ENCODE data around the gene TMEM114.

TMEM114 gene

DNA sequence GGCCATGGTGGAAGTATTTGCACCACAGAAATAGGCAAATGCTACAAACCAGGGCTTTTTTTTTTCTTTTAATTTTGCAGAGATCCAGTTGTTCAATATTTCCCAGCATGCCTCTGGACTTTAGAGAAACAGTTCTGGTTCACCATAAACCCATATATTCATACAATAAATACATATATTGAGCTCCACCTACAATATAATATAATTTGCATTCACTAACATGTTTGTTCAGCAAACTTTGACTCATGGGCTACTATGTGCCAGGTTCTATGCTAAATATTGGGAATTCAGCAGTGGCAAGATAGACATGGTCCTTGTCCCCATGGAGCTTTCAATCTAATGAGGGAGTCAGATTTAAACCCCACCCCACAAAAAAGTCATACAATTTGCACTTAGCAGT is 3.2 kb downstream of the TMEM114 start:
- in situ Hi-C loops (cut with MboI; ENCODE audit: low pct_unique_long_range_greater_than_20kb, low sequenced_read_pairs, unreplicated experiment): no loop called here
- TF ChIP-seq, protein P1, sequence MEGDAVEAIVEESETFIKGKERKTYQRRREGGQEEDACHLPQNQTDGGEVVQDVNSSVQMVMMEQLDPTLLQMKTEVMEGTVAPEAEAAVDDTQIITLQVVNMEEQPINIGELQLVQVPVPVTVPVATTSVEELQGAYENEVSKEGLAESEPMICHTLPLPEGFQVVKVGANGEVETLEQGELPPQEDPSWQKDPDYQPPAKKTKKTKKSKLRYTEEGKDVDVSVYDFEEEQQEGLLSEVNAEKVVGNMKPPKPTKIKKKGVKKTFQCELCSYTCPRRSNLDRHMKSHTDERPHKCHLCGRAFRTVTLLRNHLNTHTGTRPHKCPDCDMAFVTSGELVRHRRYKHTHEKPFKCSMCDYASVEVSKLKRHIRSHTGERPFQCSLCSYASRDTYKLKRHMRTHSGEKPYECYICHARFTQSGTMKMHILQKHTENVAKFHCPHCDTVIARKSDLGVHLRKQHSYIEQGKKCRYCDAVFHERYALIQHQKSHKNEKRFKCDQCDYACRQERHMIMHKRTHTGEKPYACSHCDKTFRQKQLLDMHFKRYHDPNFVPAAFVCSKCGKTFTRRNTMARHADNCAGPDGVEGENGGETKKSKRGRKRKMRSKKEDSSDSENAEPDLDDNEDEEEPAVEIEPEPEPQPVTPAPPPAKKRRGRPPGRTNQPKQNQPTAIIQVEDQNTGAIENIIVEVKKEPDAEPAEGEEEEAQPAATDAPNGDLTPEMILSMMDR (IDR thresholded peaks at IDR 0.05; ENCODE audit: extremely low read depth, insufficient read depth, missing control alignments): no peak
- no peak for DNase-seq (ENCODE audit: low spot score)

DNA sequence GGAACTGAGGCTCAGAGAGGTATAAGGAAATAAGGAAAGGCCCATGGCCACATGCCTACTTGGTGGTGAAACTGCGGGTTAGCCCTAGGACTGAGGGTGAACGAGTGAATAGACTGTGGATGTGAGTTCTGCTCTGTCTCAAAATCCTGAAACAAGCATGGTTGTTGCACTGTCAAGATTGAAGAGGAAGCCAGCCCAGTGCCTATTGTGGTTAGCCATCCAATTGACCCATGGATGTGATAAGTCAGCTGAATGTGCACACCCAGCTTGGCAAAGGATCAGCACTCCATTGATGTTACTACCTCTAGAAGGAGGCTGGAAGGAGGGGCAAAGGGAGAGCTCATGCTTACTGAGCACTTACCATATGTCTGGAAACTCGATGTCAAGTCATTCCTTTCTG is 4.5 kb downstream of the TMEM114 start:
- in situ Hi-C loops (cut with MboI; ENCODE audit: low pct_unique_long_range_greater_than_20kb, low sequenced_read_pairs, unreplicated experiment): no loop called here
- DNase-seq (ENCODE audit: low spot score): no peak
- TF ChIP-seq, protein P1 (IDR thresholded peaks at IDR 0.05; ENCODE audit: extremely low read depth, insufficient read depth, missing control alignments): no peak

DNA sequence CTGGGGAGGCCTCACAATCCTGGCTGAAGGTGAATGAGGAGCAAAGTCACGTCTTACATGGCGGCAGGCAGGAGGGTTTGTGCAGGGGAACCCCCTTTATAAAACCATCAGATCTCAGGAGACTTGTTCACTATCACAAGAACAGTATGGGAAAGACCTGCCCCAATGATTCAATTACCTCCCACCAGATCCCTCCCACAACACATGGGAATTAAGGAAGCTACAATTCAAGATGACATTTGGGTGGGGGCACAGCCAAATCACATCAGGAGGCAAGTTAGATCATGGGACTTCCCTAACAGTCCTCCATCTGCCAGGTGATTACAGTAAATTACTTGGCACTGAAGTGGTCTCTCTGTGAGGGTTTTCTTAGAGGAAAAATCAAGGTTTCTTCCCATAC is 5.3 kb downstream of the TMEM114 start:
- in situ Hi-C loops (cut with MboI; ENCODE audit: low pct_unique_long_range_greater_than_20kb, low sequenced_read_pairs, unreplicated experiment): no loop called here
- TF ChIP-seq, protein P1 (IDR thresholded peaks at IDR 0.05; ENCODE audit: extremely low read depth, insufficient read depth, missing control alignments): no peak
- no peak for DNase-seq (ENCODE audit: low spot score)

DNA sequence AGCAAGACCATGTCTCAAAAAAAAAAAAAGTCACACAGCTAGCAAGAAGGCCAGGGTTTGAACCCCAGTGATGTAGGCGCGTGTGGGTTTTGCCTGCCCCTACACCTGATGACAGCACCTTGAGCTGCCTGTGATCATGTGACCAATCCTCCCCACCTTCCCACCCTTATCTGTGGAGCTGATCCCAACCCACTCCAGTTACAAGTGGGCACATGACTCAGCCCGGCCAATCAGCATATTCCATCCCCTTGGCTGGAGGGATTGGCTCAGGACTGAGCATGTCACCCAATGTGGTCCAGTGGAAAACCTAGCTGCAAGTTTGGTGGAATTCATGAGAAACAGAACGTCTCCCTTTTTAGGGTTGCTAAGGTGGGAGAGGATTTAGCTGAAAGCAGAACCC is 6.6 kb downstream of the TMEM114 start:
- TF ChIP-seq, protein P1 (IDR thresholded peaks at IDR 0.05; ENCODE audit: extremely low read depth, insufficient read depth, missing control alignments): no peak
- in situ Hi-C loops (cut with MboI; ENCODE audit: low pct_unique_long_range_greater_than_20kb, low sequenced_read_pairs, unreplicated experiment): no loop called here
- DNase-seq (ENCODE audit: low spot score): no peak

DNA sequence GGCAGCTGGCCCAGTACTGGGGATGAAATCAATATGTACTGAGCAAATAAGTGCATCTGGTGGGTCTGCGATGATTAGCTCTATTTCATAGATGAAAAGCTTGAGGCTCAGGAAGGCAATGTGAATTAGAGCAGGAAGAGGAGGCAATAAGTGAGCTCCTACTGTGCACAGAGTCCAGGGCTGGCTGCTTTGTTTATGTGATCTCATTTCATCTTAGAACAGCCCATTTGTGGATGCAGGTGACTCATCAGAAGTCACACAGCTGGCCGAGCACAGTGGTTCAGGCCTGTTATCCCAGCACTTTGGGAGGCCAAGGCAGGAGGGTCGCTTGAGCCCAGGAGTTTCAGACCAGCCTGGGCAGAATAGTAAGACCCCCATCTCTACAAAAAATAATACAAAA is 7.1 kb downstream of the TMEM114 start:
- in situ Hi-C loops (cut with MboI; ENCODE audit: low pct_unique_long_range_greater_than_20kb, low sequenced_read_pairs, unreplicated experiment): no loop called here
- DNase-seq (ENCODE audit: low spot score): no peak
- TF ChIP-seq, protein P1 (IDR thresholded peaks at IDR 0.05; ENCODE audit: extremely low read depth, insufficient read depth, missing control alignments): no peak

DNA sequence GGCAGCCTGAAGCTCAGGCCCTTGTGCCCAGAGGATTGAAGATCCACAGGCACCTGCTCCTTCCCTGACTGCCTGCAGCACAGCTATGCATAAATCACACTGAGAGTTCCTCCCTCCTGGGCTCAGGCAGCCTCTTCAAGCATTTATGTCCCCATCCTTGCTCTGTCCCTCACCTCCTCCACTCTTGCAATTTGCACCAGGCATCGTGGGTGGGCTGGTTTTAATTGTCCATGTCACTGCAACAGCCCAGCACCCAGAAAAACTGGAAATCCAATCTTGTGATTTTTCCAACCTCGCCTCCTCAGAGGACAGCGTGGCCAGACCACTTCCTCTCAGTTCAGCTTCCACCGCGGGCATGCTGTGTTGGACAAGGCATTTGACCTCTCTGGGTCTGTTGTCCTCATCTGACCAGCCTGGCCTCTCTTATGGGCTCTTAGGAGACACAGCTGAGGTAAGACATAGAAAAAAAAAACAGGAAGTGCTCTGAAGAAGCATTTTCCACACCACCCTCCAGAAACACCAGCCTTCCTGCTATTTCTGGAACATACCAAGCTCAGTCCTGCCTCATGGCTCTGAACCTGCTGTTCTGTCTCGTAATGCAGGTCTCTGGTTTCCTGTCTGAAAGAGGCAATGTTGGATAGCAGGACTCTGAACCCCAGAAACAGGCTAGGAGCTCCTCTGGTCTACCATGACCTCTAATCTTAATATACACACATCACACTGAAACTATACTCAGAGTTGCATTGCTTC is 8.3 kb downstream of the TMEM114 start:
- in situ Hi-C loops (cut with MboI; ENCODE audit: low pct_unique_long_range_greater_than_20kb, low sequenced_read_pairs, unreplicated experiment): no loop called here
- no peak for DNase-seq (ENCODE audit: low spot score)
- TF ChIP-seq, protein P1 (IDR thresholded peaks at IDR 0.05; ENCODE audit: extremely low read depth, insufficient read depth, missing control alignments): no peak

Measured in GM13977 (cell line).